Measurements from ENCODE around the gene CEACAM20.

CEACAM20 gene

GRCh38 chr19:44529536-44529935 lies at the start of gene CEACAM20:
Gene CEACAM20 (minus strand): TSS chr19:44529675. CDS start chr19:44529509, 166 bp downstream.
- TF ChIP-seq CTCF (IDR thresholded peaks at IDR 0.05; ENCODE audit: borderline replicate concordance, insufficient read depth, low read depth, low read length): no peak

GRCh38 chr19:44577566-44577874 lies 48.0 kb upstream of the CEACAM20 start:
- H3K4me3 ChIP-seq (ENCODE audit: low read depth, low read length): no peak overlapping the region
- TF ChIP-seq CTCF (IDR thresholded peaks at IDR 0.05; ENCODE audit: borderline replicate concordance, insufficient read depth, low read depth, low read length): no peak

More at GRCh38 chr19:44529536-44529935, at the start of gene CEACAM20:
- H3K4me3 ChIP-seq (ENCODE audit: low read depth, low read length): no peak within 1 kb of the TSS

GRCh38 chr19:44576843-44577565 lies 47.5 kb upstream of the CEACAM20 start:
- peak; percentile 52; the same call in 1 of the 2 replicates for TF ChIP-seq CTCF (IDR thresholded peaks at IDR 0.05; ENCODE audit: borderline replicate concordance, insufficient read depth, low read depth, low read length)
- no peak overlapping the region for H3K4me3 ChIP-seq (ENCODE audit: low read depth, low read length)

- no peak overlapping the region for H3K4me3 ChIP-seq (ENCODE audit: low read depth, low read length)
- TF ChIP-seq CTCF (IDR thresholded peaks at IDR 0.05; ENCODE audit: borderline replicate concordance, insufficient read depth, low read depth, low read length): no peak
Measured at GRCh38 chr19:44575116-44575700, 45.7 kb upstream of the CEACAM20 start.

GRCh38 chr19:44574186-44574950 lies 44.9 kb upstream of the CEACAM20 start:
- no peak for TF ChIP-seq CTCF (IDR thresholded peaks at IDR 0.05; ENCODE audit: borderline replicate concordance, insufficient read depth, low read depth, low read length)

GRCh38 chr19:44573627-44574026 lies 44.2 kb upstream of the CEACAM20 start:
- TF ChIP-seq CTCF (IDR thresholded peaks at IDR 0.05; ENCODE audit: borderline replicate concordance, insufficient read depth, low read depth, low read length): no peak
- H3K4me3 ChIP-seq (ENCODE audit: low read depth, low read length): no peak overlapping the region

More at GRCh38 chr19:44574186-44574950, 44.9 kb upstream of the CEACAM20 start:
- no peak overlapping the region for H3K4me3 ChIP-seq (ENCODE audit: low read depth, low read length)

Measured in GM12875 (cell line).